HG02623 (cell line): ENCODE results near the gene INPP5A.

ENCODE experiments used
- ATAC-seq: cut with Tn5 transposase; IDR thresholded peaks from one replicate; pipeline ENCODE4 v1.9.1; 2021; ENCODE audit warnings: moderate library complexity; ENCODE audit not compliant: unreplicated experiment

INPP5A gene

GRCh38 chr10:132517951-132518521 lies 19.6 kb upstream of the INPP5A start:
- ATAC-seq: no peak

GRCh38 chr10:132518572-132519381 lies 18.8 kb upstream of the INPP5A start:
- ATAC-seq: no peak

GRCh38 chr10:132519382-132520176 lies 18.0 kb upstream of the INPP5A start:
- no peak for ATAC-seq

- ATAC-seq: no peak
These were observed 17.3 kb upstream of the INPP5A start for GRCh38 chr10:132520177-132520811.

- no peak for ATAC-seq
These were observed 16.5 kb upstream of the INPP5A start for GRCh38 chr10:132521041-132521465.

GRCh38 chr10:132521466-132522102 lies 16.0 kb upstream of the INPP5A start:
- ATAC-seq: no peak

GRCh38 chr10:132522521-132523411 lies 14.8 kb upstream of the INPP5A start:
- no peak for ATAC-seq

GRCh38 chr10:132523561-132524442 lies 13.8 kb upstream of the INPP5A start:
- ATAC-seq: no peak

- no peak for ATAC-seq
These were observed 12.9 kb upstream of the INPP5A start for GRCh38 chr10:132524443-132525285.

- ATAC-seq: no peak
These were observed 10.9 kb upstream of the INPP5A start for GRCh38 chr10:132526676-132527075.

GRCh38 chr10:132527339-132528063 lies 10.1 kb upstream of the INPP5A start:
- ATAC-seq: no peak

- no peak for ATAC-seq
These were observed 9.4 kb upstream of the INPP5A start for GRCh38 chr10:132528064-132528691.

- ATAC-seq: no peak
These were observed 5.4 kb upstream of the INPP5A start for GRCh38 chr10:132532179-132532578.

GRCh38 chr10:132532749-132533560 lies 4.6 kb upstream of the INPP5A start:
- no peak for ATAC-seq

- ATAC-seq: no peak
These were observed 3.9 kb upstream of the INPP5A start for GRCh38 chr10:132533571-132534260.
